Measurements from ENCODE around the gene CNIH4. TPM values are rescaled to one million over a fixed set of nuclear protein-coding genes. Genes with fewer than 3 reads are reported as not detected.
A peak's percentile ranks its signal among the peaks of the same experiment; 100 is the strongest.

The CNIH4 gene
- total RNA-seq, 1 donor from 2014 or later, result 28.5 TPM

- H3K4me3 ChIP-seq, result peak overlapping the region; percentile 78
- H3K27ac ChIP-seq (replicated peaks), result peak overlapping the region; percentile 97
- H3K36me3 ChIP-seq, result no peaks in the 10 kb centered on the region
- no peaks in the 10 kb centered on the region for H3K27me3 ChIP-seq (ENCODE audit: low read depth)
- no peak for DNase-seq
- H3K9me3 ChIP-seq (replicated peaks), result no peaks in the 10 kb centered on the region
- intact Hi-C loops (cut with micrococcal nuclease), result loop anchor here (5.0 kb wide), 1 partner anchor 214 kb away; no protein-coding TSS in a partner anchor
- TF ChIP-seq CTCF (IDR thresholded peaks at IDR 0.05; ENCODE audit: borderline replicate concordance), result no peak
- peaks cover 34% of the 10 kb centered on the region for H3K4me1 ChIP-seq
Observed at GRCh38 chr1:224331326-224331725, 25.4 kb upstream of the CNIH4 start.

- intact Hi-C loops (cut with micrococcal nuclease), result loop anchor here (5.0 kb wide), 1 partner anchor 215 kb away; no protein-coding TSS in a partner anchor
- no peak for DNase-seq
- no peaks in the 10 kb centered on the region for H3K27me3 ChIP-seq (ENCODE audit: low read depth)
- H3K36me3 ChIP-seq, result no peaks in the 10 kb centered on the region
- H3K27ac ChIP-seq (replicated peaks), result no peak overlapping the region
- H3K4me1 ChIP-seq, result peaks cover 34% of the 10 kb centered on the region
- H3K4me3 ChIP-seq, result no peak overlapping the region
- H3K9me3 ChIP-seq (replicated peaks), result no peaks in the 10 kb centered on the region
- TF ChIP-seq CTCF (IDR thresholded peaks at IDR 0.05; ENCODE audit: borderline replicate concordance), result no peak
Observed at GRCh38 chr1:224331824-224332223, 24.9 kb upstream of the CNIH4 start.

GRCh38 chr1:224333309-224333926 lies 23.3 kb upstream of the CNIH4 start:
- Histone ChIP-seq H3K27ac (replicated peaks) (no peak overlapping the region), H3K4me3 (no peak overlapping the region), H3K27me3 (ENCODE audit: low read depth) (no peaks in the 10 kb centered on the region), H3K9me3 (replicated peaks) (no peaks in the 10 kb centered on the region), H3K4me1 (peaks cover 28% of the 10 kb centered on the region), H3K36me3 (no peaks in the 10 kb centered on the region)
- intact Hi-C loops (cut with micrococcal nuclease), result loop anchor here (5.0 kb wide), 1 partner anchor 216 kb away; no protein-coding TSS in a partner anchor
- TF ChIP-seq CTCF (IDR thresholded peaks at IDR 0.05; ENCODE audit: borderline replicate concordance), result peak; percentile 70
- no peak for DNase-seq

GRCh38 chr1:224333939-224334786 lies 22.5 kb upstream of the CNIH4 start:
- intact Hi-C loops (cut with micrococcal nuclease), result loop anchor here (5.0 kb wide), 1 partner anchor 217 kb away; no protein-coding TSS in a partner anchor
- Histone ChIP-seq H3K27ac (replicated peaks) (no peak overlapping the region), H3K4me1 (peaks cover 20% of the 10 kb centered on the region), H3K36me3 (no peaks in the 10 kb centered on the region), H3K4me3 (no peak overlapping the region), H3K27me3 (ENCODE audit: low read depth) (peaks cover 5% of the 10 kb centered on the region), H3K9me3 (replicated peaks) (no peaks in the 10 kb centered on the region)
- DNase-seq, result no peak
- TF ChIP-seq CTCF (IDR thresholded peaks at IDR 0.05; ENCODE audit: borderline replicate concordance), result no peak

- Histone ChIP-seq H3K9me3 (replicated peaks) (peaks cover 8% of the 10 kb centered on the region), H3K4me3 (no peak overlapping the region), H3K27ac (replicated peaks) (no peak overlapping the region), H3K27me3 (ENCODE audit: low read depth) (peaks cover 23% of the 10 kb centered on the region), H3K36me3 (no peaks in the 10 kb centered on the region), H3K4me1 (peaks cover 7% of the 10 kb centered on the region)
- no peak for DNase-seq
- no peak for TF ChIP-seq CTCF (IDR thresholded peaks at IDR 0.05; ENCODE audit: borderline replicate concordance)
- intact Hi-C loops (cut with micrococcal nuclease), result no loop called here
Observed at GRCh38 chr1:224338150-224338838, 18.4 kb upstream of the CNIH4 start.
